Vagina (tissue), 2 donors: Measurements from ENCODE around the gene PCSK2. TPM values are rescaled to one million over a fixed set of nuclear protein-coding genes. Genes with fewer than 3 reads are reported as not detected.

Experiments
- DNase-seq, 2 donors: peaks; one replicate each; pipeline ENCODE4 v3.0.0-alpha.2; 2017; ENCODE audit errors: extremely low spot score in 2 of 2
- H3K27ac ChIP-seq: fragments of 200-600 bp; sonication (generic); one replicate; pipeline ENCODE4 v1.5.1; 2019
- H3K27me3 ChIP-seq: fragments of 200-600 bp; sonication (generic); one replicate; pipeline ENCODE4 v1.5.1; 2019
- H3K36me3 ChIP-seq, 2 donors: fragments of 200-600 bp; sonication (generic); one replicate each; pipeline ENCODE4 v1.5.1; 2017 to 2019
- H3K4me1 ChIP-seq: fragments of 200-600 bp; sonication (generic); one replicate; pipeline ENCODE4 v1.5.1; 2019
- H3K4me3 ChIP-seq, 2 donors: fragments of 200-600 bp; sonication (generic); 1 replicate in 1 of 2; 2 replicates in 1 of 2; pipeline ENCODE4 v1.5.1; 2016 to 2019
- H3K9me3 ChIP-seq: fragments of 200-600 bp; sonication (generic); one replicate; pipeline ENCODE4 v1.5.1; 2019
- POLR2A ChIP-seq, 2 donors: fragments of 450-650 bp; IDR thresholded peaks; one replicate each; pipeline ENCODE4 v1.6.1; 2017; ENCODE audit warnings: antibody characterized with exemption in 2 of 2, mild to moderate bottlenecking in 2 of 2, moderate library complexity in 2 of 2
- POLR2AphosphoS5 ChIP-seq, 2 donors: sonication (generic); formaldehyde crosslinking; IDR thresholded peaks; one replicate each; pipeline ENCODE4 v1.9.0; 2017; ENCODE audit warnings: antibody characterized with exemption in 2 of 2, mild to moderate bottlenecking in 2 of 2, low read depth in 1 of 2; ENCODE audit not compliant: insufficient read depth in 1 of 2
- intact Hi-C: fragments of 100-400 bp; cut with DNase I; formaldehyde crosslinking; loops from one replicate; pipeline ENCODE4 v1.15.1; 2023
- total RNA-seq: library from RNA; depleted of rRNA; stranded (reverse); fragments of >200 nt; gene quantifications from one replicate; pipeline ENCODE4 v1.2.3, GENCODE V29; 2016
- TF ChIP-seq, protein P1 (sequence below), 3 experiments: fragments of 450-650 bp in 2 of 3; fragments of 200-600 bp in 1 of 3; sonication (generic) in 1 of 3; IDR thresholded peaks; one replicate each; pipeline ENCODE4 v1.5.1; 2017 to 2019; ENCODE audit warnings: antibody characterized with exemption in 3 of 3, mild to moderate bottlenecking in 2 of 3, moderate library complexity in 2 of 3

The PCSK2 gene
- total RNA-seq, 1 donor from 2014 or later, result 0.98 TPM

DNA sequence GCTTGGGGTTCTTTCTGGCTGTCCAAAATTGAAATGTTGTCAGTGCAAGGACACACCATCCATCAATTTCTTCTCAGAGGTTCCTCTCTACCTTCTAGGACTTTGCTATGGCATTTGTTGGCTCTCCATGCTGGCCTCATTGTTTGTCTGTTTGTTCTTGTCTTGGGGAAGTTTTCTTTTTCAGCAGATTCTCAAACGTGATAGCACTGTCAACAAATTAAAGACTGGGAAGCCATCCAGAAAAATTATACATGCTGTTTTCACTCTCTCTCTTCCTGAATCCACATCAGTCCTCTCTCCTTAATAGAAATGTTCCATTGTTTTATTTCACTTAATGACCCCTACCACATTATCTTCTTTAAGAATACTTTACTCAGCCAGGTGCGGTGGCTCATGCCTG is 130.4 kb downstream of the PCSK2 start:
- DNase-seq, result no peak
- no peaks in the 10 kb centered on the region for H3K27me3 ChIP-seq
- no peak overlapping the region for H3K4me3 ChIP-seq
- H3K27ac ChIP-seq, result no peak overlapping the region
- H3K36me3 ChIP-seq, result no peaks in the 10 kb centered on the region
- no peaks in the 10 kb centered on the region for H3K9me3 ChIP-seq
- intact Hi-C loops, result no loop called here
- no peaks in the 10 kb centered on the region for H3K4me1 ChIP-seq
- no peak for TF ChIP-seq POLR2A (IDR thresholded peaks at IDR 0.05)
- TF ChIP-seq, protein P1, sequence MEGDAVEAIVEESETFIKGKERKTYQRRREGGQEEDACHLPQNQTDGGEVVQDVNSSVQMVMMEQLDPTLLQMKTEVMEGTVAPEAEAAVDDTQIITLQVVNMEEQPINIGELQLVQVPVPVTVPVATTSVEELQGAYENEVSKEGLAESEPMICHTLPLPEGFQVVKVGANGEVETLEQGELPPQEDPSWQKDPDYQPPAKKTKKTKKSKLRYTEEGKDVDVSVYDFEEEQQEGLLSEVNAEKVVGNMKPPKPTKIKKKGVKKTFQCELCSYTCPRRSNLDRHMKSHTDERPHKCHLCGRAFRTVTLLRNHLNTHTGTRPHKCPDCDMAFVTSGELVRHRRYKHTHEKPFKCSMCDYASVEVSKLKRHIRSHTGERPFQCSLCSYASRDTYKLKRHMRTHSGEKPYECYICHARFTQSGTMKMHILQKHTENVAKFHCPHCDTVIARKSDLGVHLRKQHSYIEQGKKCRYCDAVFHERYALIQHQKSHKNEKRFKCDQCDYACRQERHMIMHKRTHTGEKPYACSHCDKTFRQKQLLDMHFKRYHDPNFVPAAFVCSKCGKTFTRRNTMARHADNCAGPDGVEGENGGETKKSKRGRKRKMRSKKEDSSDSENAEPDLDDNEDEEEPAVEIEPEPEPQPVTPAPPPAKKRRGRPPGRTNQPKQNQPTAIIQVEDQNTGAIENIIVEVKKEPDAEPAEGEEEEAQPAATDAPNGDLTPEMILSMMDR (IDR thresholded peaks at IDR 0.05), result no peak
- TF ChIP-seq POLR2AphosphoS5 (IDR thresholded peaks at IDR 0.05; ENCODE audit: insufficient read depth in 1 of 2, low read depth in 1 of 2), result no peak

DNA sequence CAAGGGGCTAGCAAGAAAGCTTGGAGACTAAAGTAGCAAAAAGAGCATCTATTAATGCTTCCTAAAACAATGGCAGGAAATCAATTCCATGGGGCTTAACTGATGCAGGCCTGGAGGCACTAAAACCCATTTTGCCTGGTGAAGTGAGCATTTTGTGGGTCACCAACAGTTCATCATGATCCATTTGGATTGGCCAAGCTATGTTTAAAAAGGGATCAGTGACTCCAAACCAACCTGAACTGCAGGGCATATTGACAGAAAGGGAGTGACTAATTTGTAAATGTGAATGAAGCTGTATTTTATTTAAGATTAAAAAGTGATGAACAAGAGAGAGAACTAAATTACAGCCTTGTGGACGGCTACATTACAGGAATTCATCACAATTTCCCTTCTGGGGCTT is 132.0 kb downstream of the PCSK2 start:
- intact Hi-C loops, result no loop called here
- Histone ChIP-seq H3K4me3 (no peak overlapping the region), H3K4me1 (no peaks in the 10 kb centered on the region), H3K9me3 (no peaks in the 10 kb centered on the region), H3K27me3 (no peaks in the 10 kb centered on the region), H3K27ac (no peak overlapping the region), H3K36me3 (no peaks in the 10 kb centered on the region)
- peak in 1 of 2 donors; percentile 18 for DNase-seq
- TF ChIP-seq, protein P1 (IDR thresholded peaks at IDR 0.05), result no peak
- TF ChIP-seq POLR2AphosphoS5 (IDR thresholded peaks at IDR 0.05; ENCODE audit: insufficient read depth in 1 of 2, low read depth in 1 of 2) (no peak), POLR2A (IDR thresholded peaks at IDR 0.05) (no peak)

DNA sequence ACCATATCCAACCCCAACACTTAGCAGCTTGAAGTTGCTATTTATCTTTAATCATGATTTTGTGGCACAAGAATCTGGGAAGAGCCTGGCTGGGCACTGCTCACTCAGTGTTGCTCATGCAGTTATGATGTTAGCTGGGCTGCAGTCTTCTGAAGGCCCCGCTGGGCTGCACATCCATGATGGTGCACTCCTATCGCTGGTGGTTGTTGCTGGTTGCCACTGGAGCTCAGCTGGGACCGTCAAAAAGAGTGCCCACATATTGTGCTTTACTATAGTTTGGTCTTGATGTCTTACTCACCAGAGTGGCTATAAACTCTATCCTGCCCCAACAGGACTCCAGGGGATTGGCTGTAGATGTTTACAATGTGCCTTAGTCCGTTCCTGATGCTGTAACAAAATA is 137.8 kb downstream of the PCSK2 start:
- no peak overlapping the region for H3K27ac ChIP-seq
- no peaks in the 10 kb centered on the region for H3K9me3 ChIP-seq
- H3K27me3 ChIP-seq, result no peaks in the 10 kb centered on the region
- TF ChIP-seq POLR2A (IDR thresholded peaks at IDR 0.05) (no peak), POLR2AphosphoS5 (IDR thresholded peaks at IDR 0.05; ENCODE audit: insufficient read depth in 1 of 2, low read depth in 1 of 2) (no peak)
- TF ChIP-seq, protein P1 (IDR thresholded peaks at IDR 0.05), result no peak
- no peaks in the 10 kb centered on the region for H3K4me1 ChIP-seq
- intact Hi-C loops, result no loop called here
- H3K36me3 ChIP-seq, result no peaks in the 10 kb centered on the region
- H3K4me3 ChIP-seq, result no peak overlapping the region
- DNase-seq, result peak in 1 of 2 donors; percentile 62

DNA sequence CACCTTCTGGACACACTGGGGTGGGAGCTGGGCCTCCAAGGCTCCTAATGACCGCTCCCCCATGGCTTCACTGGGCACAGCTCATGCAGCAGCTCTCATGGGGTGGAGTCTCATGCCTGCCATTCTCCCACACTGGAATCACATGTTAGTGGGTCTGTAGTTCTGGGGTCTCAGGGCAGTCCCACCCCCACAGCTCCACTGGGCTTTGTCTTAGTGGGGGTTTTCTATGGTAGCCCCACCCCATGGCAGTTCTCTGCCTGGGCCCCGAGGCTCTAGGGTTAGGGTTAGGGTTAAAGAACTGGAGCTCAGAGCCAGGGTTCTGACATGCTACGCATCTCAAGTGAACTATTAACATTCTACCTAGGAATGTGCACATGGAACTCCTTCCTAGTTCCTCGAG is 139.0 kb downstream of the PCSK2 start:
- no peaks in the 10 kb centered on the region for H3K4me1 ChIP-seq
- no peaks in the 10 kb centered on the region for H3K36me3 ChIP-seq
- intact Hi-C loops, result no loop called here
- no peak overlapping the region for H3K4me3 ChIP-seq
- peak in 1 of 2 donors; percentile 65 for DNase-seq
- H3K9me3 ChIP-seq, result no peaks in the 10 kb centered on the region
- H3K27ac ChIP-seq, result no peak overlapping the region
- no peak for TF ChIP-seq POLR2AphosphoS5 (IDR thresholded peaks at IDR 0.05; ENCODE audit: insufficient read depth in 1 of 2, low read depth in 1 of 2)
- TF ChIP-seq, protein P1 (IDR thresholded peaks at IDR 0.05), result no peak
- H3K27me3 ChIP-seq, result no peaks in the 10 kb centered on the region

DNA sequence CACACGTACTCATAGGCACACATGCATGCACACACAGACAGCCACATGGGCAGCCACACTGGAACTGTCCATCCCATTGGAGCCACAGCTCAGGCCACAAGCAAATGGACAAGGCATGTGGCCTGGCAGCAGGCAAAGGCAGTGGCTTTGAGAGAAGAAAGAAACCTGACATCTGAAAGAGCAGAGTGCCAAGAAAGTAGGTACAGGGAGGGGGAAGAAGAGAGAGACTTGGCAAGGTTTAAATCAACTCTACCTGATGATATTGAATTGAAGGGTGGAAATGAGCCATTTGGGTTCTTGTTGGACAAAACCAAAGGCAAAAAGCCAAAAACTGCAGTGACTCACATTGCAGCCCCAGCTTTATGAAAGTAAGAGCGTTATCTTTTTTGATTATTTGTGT is 142.7 kb downstream of the PCSK2 start:
- H3K27me3 ChIP-seq, result no peaks in the 10 kb centered on the region
- H3K4me3 ChIP-seq, result no peak overlapping the region
- no peak for DNase-seq
- no peak overlapping the region for H3K27ac ChIP-seq
- intact Hi-C loops, result no loop called here
- TF ChIP-seq, protein P1 (IDR thresholded peaks at IDR 0.05), result no peak
- TF ChIP-seq POLR2A (IDR thresholded peaks at IDR 0.05), result no peak
- TF ChIP-seq POLR2AphosphoS5 (IDR thresholded peaks at IDR 0.05; ENCODE audit: insufficient read depth in 1 of 2, low read depth in 1 of 2), result no peak
- H3K9me3 ChIP-seq, result no peaks in the 10 kb centered on the region
- no peaks in the 10 kb centered on the region for H3K4me1 ChIP-seq
- no peaks in the 10 kb centered on the region for H3K36me3 ChIP-seq
